WTC11 (cell line): Measurements from ENCODE around the gene RPL27. TPM values are rescaled to one million over a fixed set of nuclear protein-coding genes. Genes with fewer than 3 reads are reported as not detected.
A peak's percentile ranks its signal among the peaks of the same experiment; 100 is the strongest.

Source experiments
- ATAC-seq: fragments of 200-7000 bp; cut with Tn5 transposase; 2 replicates; pipeline ENCODE4 v1.10.0; 2021; ENCODE audit warnings: mild to moderate bottlenecking, moderate library complexity
- CTCF ChIA-PET: fragments of 300-600 bp; sonication (Branson Sonifier 250); formaldehyde crosslinking; loops from one replicate; lab custom pipeline; 2021; ENCODE audit warnings: antibody characterized with exemption; lab: Charles Lee
- POLR2A ChIA-PET: fragments of 350-600 bp; sonication (Branson Sonifier 250); formaldehyde crosslinking; loops from one replicate; lab custom pipeline; 2021; ENCODE audit warnings: antibody characterized with exemption; lab: Charles Lee
- DNase-seq: peaks from one replicate; pipeline ENCODE4 v3.0.0; 2021; ENCODE audit warnings: low spot score
- H3K27ac Mint-ChIP-seq: 2 replicates; pipeline ENCODE4 v1.8.0; 2021; ENCODE audit warnings: mixed read lengths
- H3K27me3 Mint-ChIP-seq: 2 replicates; pipeline ENCODE4 v1.8.0; 2021; ENCODE audit warnings: low read depth, mild to moderate bottlenecking, moderate library complexity, mixed read lengths
- H3K36me3 Mint-ChIP-seq: 2 replicates; pipeline ENCODE4 v1.8.0; 2021; ENCODE audit warnings: mixed read lengths
- H3K4me1 Mint-ChIP-seq: 2 replicates; pipeline ENCODE4 v1.8.0; 2022; ENCODE audit warnings: mixed read lengths
- H3K4me3 Mint-ChIP-seq: 2 replicates; pipeline ENCODE4 v1.8.0; 2021; ENCODE audit warnings: mild to moderate bottlenecking, moderate library complexity, mixed read lengths
- H3K9me3 Mint-ChIP-seq: 2 replicates; pipeline ENCODE4 v1.8.0; 2021; ENCODE audit warnings: mixed read lengths
- CTCF ChIP-seq: fragments of 200-600 bp; IDR thresholded peaks from 2 replicates; pipeline ENCODE4 v1.8.0; 2022; ENCODE audit warnings: antibody characterized with exemption
- FOXJ3 ChIP-seq: sonication (generic); formaldehyde crosslinking; IDR thresholded peaks from 2 replicates; pipeline ENCODE4 v1.9.0; 2021; ENCODE audit warnings: missing genetic modification reagents, mild to moderate bottlenecking, borderline replicate concordance
- FOXP1 ChIP-seq: sonication (generic); formaldehyde crosslinking; IDR thresholded peaks from 2 replicates; pipeline ENCODE4 v1.8.0; 2022; ENCODE audit warnings: missing genetic modification reagents, mild to moderate bottlenecking, moderate library complexity, borderline replicate concordance
- GABPB1 ChIP-seq: sonication (generic); formaldehyde crosslinking; IDR thresholded peaks from 2 replicates; pipeline ENCODE4 v1.8.1; 2023; ENCODE audit warnings: mild to moderate bottlenecking, missing genetic modification reagents
- JUN ChIP-seq: sonication (generic); formaldehyde crosslinking; IDR thresholded peaks from 2 replicates; pipeline ENCODE4 v1.8.0; 2023; ENCODE audit warnings: mild to moderate bottlenecking, missing genetic modification reagents
- NFYB ChIP-seq: sonication (generic); formaldehyde crosslinking; conservative IDR thresholded peaks from 2 replicates; pipeline ENCODE4 v1.8.0; 2022; ENCODE audit warnings: low read depth, missing genetic modification reagents
- NR2C2 ChIP-seq: sonication (generic); formaldehyde crosslinking; IDR thresholded peaks from 2 replicates; pipeline ENCODE4 v1.8.0; 2022; ENCODE audit warnings: mild to moderate bottlenecking, missing genetic modification reagents
- PREB ChIP-seq: sonication (generic); formaldehyde crosslinking; IDR thresholded peaks from 2 replicates; pipeline ENCODE4 v1.8.1; 2022; ENCODE audit warnings: mild to moderate bottlenecking, missing genetic modification reagents, moderate library complexity, borderline replicate concordance
- SOX15 ChIP-seq: fragments of 250-450 bp; sonication (Bioruptor Pico); IDR thresholded peaks from 2 replicates; pipeline ENCODE4 v1.9.0; 2021; ENCODE audit warnings: mild to moderate bottlenecking
- TEAD4 ChIP-seq: sonication (generic); formaldehyde crosslinking; IDR thresholded peaks from 2 replicates; pipeline ENCODE4 v1.8.0; 2022; ENCODE audit warnings: mild to moderate bottlenecking, missing genetic modification reagents
- ZNF263 ChIP-seq: sonication (generic); formaldehyde crosslinking; IDR thresholded peaks from 2 replicates; pipeline ENCODE4 v1.8.1; 2022; ENCODE audit warnings: low read depth, mild to moderate bottlenecking, moderate library complexity, missing genetic modification reagents
- ZNF317 ChIP-seq: sonication (generic); formaldehyde crosslinking; IDR thresholded peaks from 2 replicates; pipeline ENCODE4 v1.8.1; 2023; ENCODE audit warnings: low read depth, mild to moderate bottlenecking, moderate library complexity, missing genetic modification reagents, borderline replicate concordance
- ZNF532 ChIP-seq: fragments of 250-450 bp; sonication (Bioruptor Pico); IDR thresholded peaks from 2 replicates; pipeline ENCODE4 v1.9.0; 2021; ENCODE audit warnings: mild to moderate bottlenecking, borderline replicate concordance
- total RNA-seq: library from RNA; stranded (reverse); gene quantifications from 3 replicates; pipeline ENCODE4 v1.2.3, GENCODE V29; 2021

Gene RPL27
- total RNA-seq, 1 experiment from 2014 or later = 1,391 TPM

GRCh38 chr17:43010667-43011308 is 12.6 kb downstream of the RPL27 start:
- no peak for DNase-seq
- Mint-ChIP-seq H3K4me1 (peaks cover 36% of the 10 kb centered on the region), H3K36me3 (peaks cover 10% of the 10 kb centered on the region), H3K27ac (no peak overlapping the region), H3K27me3 (no peaks in the 10 kb centered on the region), H3K4me3 (no peak overlapping the region), H3K9me3 (no peaks in the 10 kb centered on the region)
- TF ChIP-seq TEAD4 (no peak), SOX15 (CRISPR knock-in tag) (no peak), GABPB1 (0 out of 2 replicates have a peak, but pooled peaks have one; percentile 61)
- ChIA-PET CTCF (interaction anchor here (0.7 to 4.3 kb wide), 2 partner anchors 13 kb away, joined by 5 to 19 read pairs; partner anchors contain the start of gene RPL27), POLR2A (no interaction called here)
- no peak for ATAC-seq

- DNase-seq = no peak
- no peak overlapping the region for H3K4me3 Mint-ChIP-seq
- CTCF ChIA-PET = interaction anchor here (4.3 kb wide), 1 partner anchor 14 kb away, joined by 19 read pairs; the partner anchor contains the start of gene RPL27
Observed at GRCh38 chr17:43011728-43012472, 13.7 kb downstream of the RPL27 start.

GRCh38 chr17:43013296-43013695 is 15.1 kb downstream of the RPL27 start:
- TF ChIP-seq FOXP1 = no peak
- TF ChIP-seq JUN (CRISPR knock-in tag) = no peak
- no peak for TF ChIP-seq CTCF
- TF ChIP-seq NR2C2 = no peak
- TF ChIP-seq ZNF532 (CRISPR knock-in tag) = no peak
- TF ChIP-seq ZNF317 (CRISPR knock-in tag) = no peak
- TF ChIP-seq PREB (CRISPR knock-in tag) = no peak
- ATAC-seq (no peak), DNase-seq (no peak)
- 0 out of 2 replicates have a peak overlapping the region, but pooled peaks have one; percentile 12 for H3K27ac Mint-ChIP-seq
- peaks cover 20% of the 10 kb centered on the region for H3K36me3 Mint-ChIP-seq
- H3K9me3 Mint-ChIP-seq = no peaks in the 10 kb centered on the region
- H3K4me1 Mint-ChIP-seq = peaks cover 30% of the 10 kb centered on the region
- POLR2A ChIA-PET = interaction anchor here (0.5 to 1.8 kb wide), 2 partner anchors 15 to 280 kb away, joined by 5 to 6 read pairs; no protein-coding TSS in a partner anchor
- no peak overlapping the region for H3K4me3 Mint-ChIP-seq
- CTCF ChIA-PET = interaction anchor here (0.6 to 4.3 kb wide), 5 partner anchors 11 to 201 kb away, joined by 3 to 19 read pairs (median 3); partner anchors contain the start of genes BECN1 and RPL27
- no peaks in the 10 kb centered on the region for H3K27me3 Mint-ChIP-seq

More at GRCh38 chr17:43011728-43012472, 13.7 kb downstream of the RPL27 start:
- ATAC-seq = no peak
- H3K27me3 Mint-ChIP-seq = no peaks in the 10 kb centered on the region
- TF ChIP-seq FOXJ3 (CRISPR knock-in tag) (no peak), NFYB (0 out of 2 replicates have a peak, but pooled peaks have one; percentile 9), ZNF263 (CRISPR knock-in tag) (no peak)
- TF ChIP-seq, all 79 proteins: peak for 1
- no peaks in the 10 kb centered on the region for H3K9me3 Mint-ChIP-seq
- POLR2A ChIA-PET = interaction anchor here (0.6 to 1.8 kb wide), 2 partner anchors 14 to 54 kb away, joined by 3 to 6 read pairs; no protein-coding TSS in a partner anchor
- peak overlapping the region; percentile 78; the same call in 1 of the 2 replicates for H3K27ac Mint-ChIP-seq
- H3K36me3 Mint-ChIP-seq = peaks cover 14% of the 10 kb centered on the region
- H3K4me1 Mint-ChIP-seq = peaks cover 32% of the 10 kb centered on the region
